GM23338 (cell line): ENCODE results near the gene ODF4. TPM values are rescaled to one million over a fixed set of nuclear protein-coding genes. Genes with fewer than 3 reads are reported as not detected.

Experiments used
- ATAC-seq: fragments of 200-7000 bp; cut with Tn5 transposase; 3 replicates; pipeline ENCODE4 v1.9.1; 2020
- DNase-seq: peaks from one replicate; pipeline ENCODE4 v3.0.0-alpha.2; 2015; ENCODE audit warnings: low spot score
- H2AFZ ChIP-seq: fragments of 200-600 bp; sonication (generic); 2 replicates; pipeline ENCODE4 v1.8.0; 2016; ENCODE audit warnings: antibody characterized with exemption, mild to moderate bottlenecking, moderate library complexity
- H3F3A ChIP-seq: fragments of 200-600 bp; sonication (generic); replicated peaks from 2 replicates; pipeline ENCODE4 v1.8.0; 2017; ENCODE audit warnings: antibody characterized with exemption, mixed run types, low read depth
- H3K27ac ChIP-seq: fragments of 200-600 bp; sonication (generic); 2 replicates; pipeline ENCODE4 v1.6.1; 2016; ENCODE audit warnings: low read depth
- H3K27me3 ChIP-seq: fragments of 200-600 bp; sonication (generic); 2 replicates; pipeline ENCODE4 v1.8.0; 2016; ENCODE audit warnings: mild to moderate bottlenecking, mixed run types, moderate library complexity; ENCODE audit not compliant: insufficient read depth
- H3K36me3 ChIP-seq: fragments of 200-600 bp; sonication (generic); 2 replicates; pipeline ENCODE4 v1.8.0; 2016; ENCODE audit warnings: mild to moderate bottlenecking; ENCODE audit not compliant: insufficient read depth
- H3K4me1 ChIP-seq: fragments of 200-600 bp; sonication (generic); 2 replicates; pipeline ENCODE4 v1.8.0; 2016; ENCODE audit warnings: mild to moderate bottlenecking, moderate library complexity; ENCODE audit not compliant: insufficient read depth
- H3K4me2 ChIP-seq: fragments of 200-600 bp; sonication (generic); 2 replicates; pipeline ENCODE4 v1.7.1; 2017; ENCODE audit warnings: mixed run types
- H3K4me3 ChIP-seq: fragments of 200-600 bp; sonication (generic); 2 replicates; pipeline ENCODE4 v1.6.1; 2016; ENCODE audit warnings: mixed run types
- H3K79me2 ChIP-seq: fragments of 200-600 bp; sonication (generic); replicated peaks from 2 replicates; pipeline ENCODE4 v1.8.0; 2017; ENCODE audit warnings: mild to moderate bottlenecking; ENCODE audit not compliant: insufficient read depth
- H3K9me2 ChIP-seq: fragments of 200-600 bp; sonication (generic); 2 replicates; pipeline ENCODE4 v1.8.0; 2017; ENCODE audit not compliant: insufficient read depth
- H4K20me1 ChIP-seq: fragments of 200-600 bp; sonication (generic); replicated peaks from 2 replicates; pipeline ENCODE4 v1.8.0; 2017; ENCODE audit warnings: mild to moderate bottlenecking; ENCODE audit not compliant: insufficient read depth
- H3K27ac Mint-ChIP-seq: 2 replicates; pipeline ENCODE4 v1.8.0; 2020; ENCODE audit warnings: inconsistent platforms, mild to moderate bottlenecking, moderate library complexity, mixed read lengths
- H3K27me3 Mint-ChIP-seq: 3 replicates; pipeline ENCODE4 v1.8.0; 2022; ENCODE audit warnings: low read depth, mild to moderate bottlenecking, moderate library complexity, mixed read lengths, inconsistent platforms; ENCODE audit not compliant: insufficient read depth, poor library complexity
- H3K36me3 Mint-ChIP-seq: 3 replicates; pipeline ENCODE4 v1.8.0; 2021; ENCODE audit warnings: low read depth, mild to moderate bottlenecking, inconsistent platforms, moderate library complexity, mixed read lengths
- H3K4me1 Mint-ChIP-seq: 3 replicates; pipeline ENCODE4 v1.8.0; 2020; ENCODE audit warnings: mild to moderate bottlenecking, inconsistent platforms, mixed read lengths
- H3K4me3 Mint-ChIP-seq: 3 replicates; pipeline ENCODE4 v1.8.0; 2021; ENCODE audit warnings: moderate library complexity, mild to moderate bottlenecking, inconsistent platforms, mixed read lengths
- H3K9me3 Mint-ChIP-seq: 3 replicates; pipeline ENCODE4 v1.8.0; 2020; ENCODE audit warnings: moderate library complexity, mild to moderate bottlenecking, inconsistent platforms, mixed read lengths
- CREB1 ChIP-seq: fragments of 250-450 bp; sonication (Bioruptor Pico); IDR thresholded peaks from 2 replicates; pipeline ENCODE4 v1.5.0; 2020; ENCODE audit warnings: low read depth, mild to moderate bottlenecking, moderate library complexity
- EZH2 ChIP-seq: fragments of 200-600 bp; sonication (generic); IDR thresholded peaks from one replicate; pipeline ENCODE4 v1.8.0; 2017; ENCODE audit warnings: antibody characterized with exemption, mild to moderate bottlenecking, low read depth; ENCODE audit not compliant: unreplicated experiment
- EZH2phosphoT487 ChIP-seq: fragments of 200-600 bp; sonication (generic); IDR thresholded peaks from one replicate; pipeline ENCODE4 v1.8.1; 2018; ENCODE audit warnings: antibody characterized with exemption; ENCODE audit not compliant: unreplicated experiment
- JUNB ChIP-seq: IDR thresholded peaks from one replicate; pipeline ENCODE4 v1.6.1; 2016; ENCODE audit warnings: antibody characterized with exemption; ENCODE audit not compliant: unreplicated experiment
- NANOG ChIP-seq: IDR thresholded peaks from 2 replicates; pipeline ENCODE4 v1.6.1; 2016; ENCODE audit warnings: antibody characterized with exemption, borderline replicate concordance
- POLR2AphosphoS5 ChIP-seq: IDR thresholded peaks from 2 replicates; pipeline ENCODE4 v1.6.1; 2016; ENCODE audit warnings: antibody characterized with exemption, low read depth
- STAT1 ChIP-seq: IDR thresholded peaks from one replicate; pipeline ENCODE4 v1.6.1; 2016; ENCODE audit warnings: antibody characterized with exemption; ENCODE audit not compliant: unreplicated experiment
- ZNF114 ChIP-seq: fragments of 250-450 bp; sonication (Bioruptor Pico); IDR thresholded peaks from 2 replicates; pipeline ENCODE4 v1.5.0; 2020; ENCODE audit warnings: mild to moderate bottlenecking, moderate library complexity
- ZNF331 ChIP-seq: fragments of 250-450 bp; sonication (Bioruptor Pico); IDR thresholded peaks from 2 replicates; pipeline ENCODE4 v1.5.0; 2020; ENCODE audit warnings: low read depth, mild to moderate bottlenecking, moderate library complexity
- ZNF462 ChIP-seq: fragments of 250-450 bp; sonication (Bioruptor Pico); IDR thresholded peaks from 2 replicates; pipeline ENCODE4 v1.5.0; 2020; ENCODE audit warnings: mild to moderate bottlenecking, moderate library complexity
- polyA plus RNA-seq: library from polyadenylated mRNA; unstranded; fragments of >200 nt; fragmentation: Nextera tagmentation; extraction: Ambion mirVana; gene quantifications from 2 replicates; pipeline ENCODE4 v1.2.1, GENCODE V29; 2016
- total RNA-seq: library from RNA; depleted of rRNA; stranded (reverse); fragments of >200 nt; shearing (Covaris generic); gene quantifications from 2 replicates; pipeline ENCODE4 v1.2.3, GENCODE V29; 2014

ODF4 gene
- total and polyA plus RNA-seq, 2 experiments from 2014 or later, result not detected

DNA sequence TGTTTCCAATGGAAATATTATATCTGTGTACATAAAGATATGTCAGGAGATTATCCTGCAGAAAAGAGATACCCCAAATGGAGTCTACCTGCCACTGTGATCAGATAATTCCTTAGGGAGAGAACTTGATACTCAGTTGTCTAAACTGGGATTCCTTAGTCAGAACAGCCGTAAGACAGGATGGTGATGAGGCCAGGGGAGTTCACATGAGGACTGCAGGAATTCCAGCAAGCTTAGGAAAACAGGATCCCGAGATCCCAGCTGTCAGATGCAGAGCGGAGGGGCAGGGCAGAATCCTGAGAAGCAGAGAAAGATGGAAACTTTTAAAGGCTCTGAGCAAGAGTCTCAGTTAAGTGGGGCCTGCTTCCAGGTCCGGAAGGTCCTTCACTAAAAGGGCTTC lies 32.1 kb downstream of the ODF4 start (continued):
- TF ChIP-seq ZNF462 (CRISPR knock-in tag), result no peak
- no peak for TF ChIP-seq EZH2
- no peak for TF ChIP-seq ZNF331 (CRISPR knock-in tag)
- TF ChIP-seq EZH2phosphoT487, result no peak
- TF ChIP-seq CREB1 (CRISPR knock-in tag), result no peak
- no peak for TF ChIP-seq NANOG

DNA sequence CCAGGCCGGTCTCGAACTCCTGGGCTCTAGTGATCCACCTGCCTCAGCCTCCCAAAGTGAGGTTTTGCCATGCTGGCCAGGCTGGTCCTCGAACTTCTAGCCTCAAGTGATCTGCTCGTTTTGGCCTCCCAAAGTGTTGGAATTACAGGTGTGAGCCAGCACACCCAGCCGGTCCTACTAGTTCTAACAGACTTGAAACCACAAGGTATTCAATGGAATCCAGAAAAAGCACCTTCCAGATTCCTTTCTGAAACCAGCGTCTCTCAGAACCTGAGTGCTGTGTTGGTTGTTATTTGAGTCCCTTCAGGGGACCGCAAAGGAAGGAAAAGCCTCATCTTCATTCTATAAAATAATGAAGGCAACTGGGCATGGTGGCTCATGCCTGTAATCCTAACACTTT lies 32.8 kb downstream of the ODF4 start:
- H3K9me3 Mint-ChIP-seq, result no peaks in the 10 kb centered on the region
- Histone ChIP-seq H4K20me1 (no peaks in the 10 kb centered on the region), H3K27me3 (no peaks in the 10 kb centered on the region), H3K9me2 (no peaks in the 10 kb centered on the region), H3K4me1 (peaks cover 13% of the 10 kb centered on the region; the same call in 1 of the 2 replicates), H2AFZ (no peak overlapping the region), H3K79me2 (no peaks in the 10 kb centered on the region), H3K36me3 (peaks cover 17% of the 10 kb centered on the region), H3F3A (peaks cover 8% of the 10 kb centered on the region), H3K4me2 (no peak overlapping the region), H3K4me3 (no peak overlapping the region), H3K27ac (no peak overlapping the region)
- DNase-seq (no peak), ATAC-seq (no peak)
- no peak overlapping the region for H3K27ac Mint-ChIP-seq
- H3K36me3 Mint-ChIP-seq, result peaks cover 53% of the 10 kb centered on the region
- no peak overlapping the region for H3K4me3 Mint-ChIP-seq
- H3K4me1 Mint-ChIP-seq, result peaks cover 12% of the 10 kb centered on the region; the same call in 2 of the 3 replicates
- H3K27me3 Mint-ChIP-seq, result peaks cover 8% of the 10 kb centered on the region
- no peak for TF ChIP-seq EZH2
- no peak for TF ChIP-seq STAT1
- no peak for TF ChIP-seq JUNB
- no peak for TF ChIP-seq ZNF462 (CRISPR knock-in tag)
- TF ChIP-seq EZH2phosphoT487, result no peak
- no peak for TF ChIP-seq ZNF331 (CRISPR knock-in tag)
- TF ChIP-seq CREB1 (CRISPR knock-in tag), result no peak
- TF ChIP-seq POLR2AphosphoS5, result no peak
- no peak for TF ChIP-seq NANOG
- no peak for TF ChIP-seq ZNF114
